Cerebellar cortex (tissue), 1 donor: ENCODE data around the gene IQUB.
A peak's percentile ranks its signal among the peaks of the same experiment; 100 is the strongest.
"Not testable (repeated sequence)": the region's sequence is repeated elsewhere in the genome, so short reads cannot be mapped to it uniquely, and the experiment has no call there.

Source experiments
- DNase-seq: peaks from one replicate; pipeline ENCODE4 v3.0.0-alpha.2; 2015; ENCODE audit warnings: low spot score

IQUB gene

DNA sequence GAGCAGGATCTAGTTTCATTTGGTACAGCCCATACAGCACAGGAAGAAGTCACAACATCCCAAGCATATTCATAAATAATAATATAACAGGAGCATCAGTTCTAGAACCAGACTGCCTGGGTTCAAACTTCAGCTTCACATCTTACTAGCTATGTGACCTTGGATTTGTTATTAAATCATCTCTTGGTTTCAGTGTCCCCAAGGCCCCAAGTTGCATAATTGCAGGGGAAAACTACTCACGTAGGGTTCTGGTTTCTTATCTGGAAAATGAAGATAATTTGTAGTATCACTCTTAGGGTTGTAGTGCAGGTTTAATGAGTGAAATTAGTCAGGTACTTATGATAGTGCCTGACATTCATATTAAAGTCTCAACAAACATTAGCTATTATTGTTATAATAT lies 5.5 kb upstream of the IQUB start:
- no peak for DNase-seq

- no peak for DNase-seq
These were observed 4.5 kb upstream of the IQUB start for GRCh38 chr7:123538897-123539296.

- DNase-seq: no peak
These were observed 3.9 kb upstream of the IQUB start for GRCh38 chr7:123538189-123538714.

DNA sequence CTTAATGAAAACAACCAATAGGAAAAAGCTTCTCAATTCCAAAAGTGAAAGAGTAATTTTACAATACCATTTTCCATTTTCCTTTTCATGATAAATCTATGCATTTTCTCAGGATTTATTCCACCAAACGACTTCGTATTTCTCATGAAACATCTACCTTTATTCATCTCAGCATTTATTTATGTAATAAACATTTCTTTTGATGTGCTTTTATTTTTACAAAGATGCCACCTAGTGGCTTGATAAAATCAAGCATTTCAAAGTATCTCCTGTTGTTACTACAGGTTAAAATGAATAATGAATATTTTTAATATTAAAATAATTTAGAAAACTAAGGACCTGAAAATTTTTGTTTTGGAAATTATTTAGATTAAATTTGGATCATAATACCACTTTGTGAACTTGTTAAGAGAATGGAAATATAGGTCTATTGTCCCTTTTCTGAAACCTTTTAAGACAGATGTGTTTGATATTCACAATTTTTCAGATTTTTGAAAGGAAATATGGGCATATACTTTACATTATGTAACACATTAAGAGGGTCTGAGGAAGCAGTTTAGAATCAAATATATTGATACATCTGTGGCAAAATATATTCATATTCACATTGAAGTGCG lies 2.7 kb upstream of the IQUB start:
- peak; percentile 74 for DNase-seq

DNA sequence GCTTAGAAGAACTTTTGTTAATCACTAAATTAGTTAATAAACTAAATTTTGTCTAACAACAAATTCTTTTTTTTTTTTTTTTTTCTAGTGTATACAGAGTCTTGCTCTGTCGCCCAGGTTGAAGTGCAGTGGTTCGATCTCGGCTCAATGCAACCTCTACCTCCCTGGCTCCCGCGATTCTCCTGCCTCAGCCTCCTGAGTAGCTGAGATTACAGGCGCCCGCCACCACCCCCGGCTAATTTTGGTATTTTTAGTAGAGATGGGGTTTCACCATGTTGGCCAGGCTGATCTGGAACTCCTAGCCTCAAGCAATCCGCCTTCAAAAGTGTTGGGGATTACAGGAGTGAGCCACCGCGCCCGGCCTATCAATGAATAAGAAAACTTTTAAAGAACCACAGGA lies 1.1 kb upstream of the IQUB start:
- DNase-seq: no peak

DNA sequence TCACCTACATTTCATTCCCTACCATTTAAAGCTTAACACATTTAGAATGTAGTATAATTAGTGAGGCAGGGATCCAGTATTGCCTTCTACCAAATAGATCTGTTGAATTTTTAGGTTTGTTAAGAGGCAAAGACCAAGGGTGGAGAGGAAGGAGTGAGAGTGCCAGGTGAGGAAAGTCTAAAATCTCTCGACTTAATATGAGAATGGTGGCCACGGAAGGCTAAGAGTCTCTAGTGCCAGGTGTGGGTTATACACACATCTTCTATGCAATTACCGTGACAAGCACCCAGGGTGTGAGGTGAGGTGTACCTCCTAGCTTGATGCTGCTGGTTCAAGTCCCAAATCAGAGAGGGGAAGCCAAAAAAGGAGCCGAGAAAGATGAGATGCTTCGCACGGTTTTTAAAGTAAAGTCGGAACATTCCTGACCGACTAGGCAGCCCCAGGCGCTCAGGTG lies 439 bp downstream of the IQUB start:
- no peak for DNase-seq

DNA sequence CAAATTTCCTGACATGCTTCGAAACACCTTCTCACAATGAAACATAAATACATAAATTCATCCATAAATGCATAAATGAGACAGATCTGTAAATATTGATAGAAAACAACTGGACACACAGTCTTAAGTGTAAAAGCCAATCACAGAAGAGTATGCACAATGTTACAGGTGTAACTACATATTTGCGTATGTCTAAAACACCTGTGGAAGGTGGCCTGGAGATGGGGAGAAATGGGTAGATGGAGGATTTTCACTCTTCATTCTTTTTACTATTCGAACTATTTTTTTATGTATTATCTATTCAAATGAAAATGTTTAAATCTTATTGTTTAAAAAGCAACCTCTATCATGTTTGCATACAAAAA lies 860 bp downstream of the IQUB start:
- DNase-seq: peak; percentile 37

- DNase-seq: peak; percentile 39
These were observed 1.4 kb downstream of the IQUB start for GRCh38 chr7:123532788-123533552.

DNA sequence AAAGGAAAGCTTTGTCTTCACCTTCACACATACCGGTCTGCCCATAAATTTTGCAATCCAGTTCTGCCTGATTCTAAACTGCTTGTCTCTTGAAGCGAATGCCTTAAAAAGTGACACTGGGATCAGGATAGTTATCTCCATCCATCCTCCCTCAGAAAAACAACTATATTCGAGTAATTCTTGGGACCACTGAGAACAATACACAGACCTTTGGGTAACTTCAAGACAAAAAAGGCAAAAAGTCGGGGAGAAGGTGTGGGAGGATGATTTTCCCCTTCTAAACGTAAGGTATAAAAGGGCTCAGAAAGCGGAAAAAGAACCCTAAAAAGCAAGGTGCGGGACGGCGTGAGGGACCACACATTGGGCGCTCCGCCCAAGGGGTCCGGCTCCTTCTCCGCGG lies 2.1 kb downstream of the IQUB start:
- not testable (repeated sequence) for DNase-seq

DNA sequence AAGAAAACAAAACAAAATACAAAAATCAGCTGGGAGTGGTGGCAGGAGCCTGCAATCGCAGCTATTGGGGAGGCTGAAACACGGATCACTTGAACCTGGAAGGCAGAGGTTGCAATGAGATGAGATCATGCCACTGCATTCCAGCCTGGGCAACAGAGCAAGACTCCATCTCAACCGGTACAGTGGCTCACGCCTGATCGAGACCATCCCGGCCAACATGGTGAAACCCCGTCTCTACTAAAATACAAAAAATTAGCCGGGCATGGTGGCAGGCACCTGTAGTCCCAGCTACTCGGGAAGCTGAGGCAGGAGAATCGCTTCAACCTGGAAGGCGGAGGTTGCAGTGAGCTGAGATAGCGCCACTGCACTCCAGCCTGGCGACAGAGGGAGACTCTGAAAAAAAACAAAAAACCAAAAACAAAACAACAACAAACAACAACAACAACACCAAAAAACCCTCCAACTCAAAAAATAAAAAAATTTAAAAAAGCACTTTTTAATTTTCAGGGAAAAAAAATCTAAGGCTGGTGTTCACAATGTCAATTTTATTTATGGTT lies 4.3 kb downstream of the IQUB start:
- DNase-seq: not testable (repeated sequence)

DNA sequence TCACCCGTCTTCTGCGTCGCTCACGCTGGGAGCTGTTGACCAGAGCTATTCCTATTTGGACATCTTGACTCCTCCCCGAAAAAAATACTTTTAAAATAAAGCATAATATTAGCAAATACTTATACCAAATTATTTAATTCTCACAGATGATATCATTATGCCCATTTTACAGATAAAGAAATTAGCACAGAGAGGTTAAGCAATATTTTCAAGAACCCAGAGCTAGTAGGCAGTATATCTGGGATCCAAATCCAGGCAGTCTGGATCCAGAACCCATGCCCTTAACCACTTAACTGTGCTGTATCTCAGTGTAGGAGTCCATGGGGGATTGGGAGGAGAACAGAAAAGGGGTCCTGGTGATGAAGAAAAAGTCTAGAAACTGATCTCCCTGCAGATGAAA lies 6.1 kb downstream of the IQUB start:
- no peak for DNase-seq

DNA sequence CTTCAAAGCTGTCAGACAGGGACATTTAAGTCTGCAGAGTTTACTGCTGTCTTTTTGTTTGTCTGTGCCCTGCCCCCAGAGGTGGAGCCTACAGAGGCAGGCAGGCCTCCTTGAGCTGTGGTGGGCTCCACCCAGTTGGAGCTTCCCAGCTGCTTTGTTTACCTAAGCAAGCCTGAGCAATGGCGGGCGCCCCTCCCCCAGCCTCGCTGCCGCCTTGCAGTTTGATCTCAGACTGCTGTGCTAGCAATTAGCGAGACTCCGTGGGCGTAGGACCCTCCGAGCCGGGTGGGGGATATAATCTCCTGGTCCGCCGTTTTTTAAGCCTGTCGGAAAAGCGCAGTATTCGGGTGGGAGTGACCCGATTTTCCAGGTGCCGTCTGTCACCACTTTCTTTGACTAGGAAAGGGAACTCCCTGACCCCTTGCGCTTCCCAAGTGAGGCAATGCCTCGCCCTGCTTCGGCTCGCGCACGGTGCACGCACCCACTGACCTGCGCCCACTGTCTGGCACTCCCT lies 6.6 kb downstream of the IQUB start:
- DNase-seq: not testable (repeated sequence)

DNA sequence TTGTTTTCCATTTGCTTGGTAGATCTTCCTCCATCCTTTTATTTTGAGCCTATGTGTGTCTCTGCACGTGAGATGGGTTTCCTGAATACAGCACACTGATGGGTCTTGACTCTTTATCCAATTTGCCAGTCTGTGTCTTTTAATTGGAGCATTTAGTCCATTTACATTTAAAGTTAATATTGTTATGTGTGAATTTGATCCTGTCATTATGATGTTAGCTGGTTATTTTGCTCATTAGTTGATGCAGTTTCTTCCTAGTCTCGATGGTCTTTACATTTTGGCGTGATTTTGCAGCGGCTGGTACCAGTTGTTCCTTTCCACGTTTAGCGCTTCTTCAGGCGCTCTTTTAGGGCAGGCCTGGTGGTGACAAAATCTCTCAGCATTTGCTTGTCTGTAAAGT lies 7.9 kb downstream of the IQUB start:
- not testable (repeated sequence) for DNase-seq

DNA sequence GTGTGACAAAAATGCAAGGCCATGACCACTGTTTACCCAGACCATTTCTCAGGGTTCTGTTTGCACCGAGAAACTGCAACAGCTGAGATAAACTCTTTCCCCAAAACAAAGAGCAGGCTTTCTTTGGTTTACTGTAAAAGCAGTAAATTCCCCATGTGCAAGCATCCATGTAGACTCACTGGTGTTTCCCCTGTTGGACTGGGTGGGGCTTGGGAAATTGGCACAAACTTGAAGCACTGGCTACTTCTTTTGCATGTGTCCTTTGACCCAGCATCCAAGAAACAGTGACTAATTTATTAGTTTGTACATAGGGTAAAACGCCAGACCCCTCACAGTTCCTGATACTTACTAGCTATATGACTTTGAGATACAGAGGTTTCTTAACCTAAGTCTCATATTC lies 12.3 kb downstream of the IQUB start:
- DNase-seq: no peak

- no peak for DNase-seq
These were observed 29.2 kb downstream of the IQUB start for GRCh38 chr7:123505221-123505620.

- no peak for DNase-seq
These were observed 32.2 kb downstream of the IQUB start for GRCh38 chr7:123502201-123502600.

DNA sequence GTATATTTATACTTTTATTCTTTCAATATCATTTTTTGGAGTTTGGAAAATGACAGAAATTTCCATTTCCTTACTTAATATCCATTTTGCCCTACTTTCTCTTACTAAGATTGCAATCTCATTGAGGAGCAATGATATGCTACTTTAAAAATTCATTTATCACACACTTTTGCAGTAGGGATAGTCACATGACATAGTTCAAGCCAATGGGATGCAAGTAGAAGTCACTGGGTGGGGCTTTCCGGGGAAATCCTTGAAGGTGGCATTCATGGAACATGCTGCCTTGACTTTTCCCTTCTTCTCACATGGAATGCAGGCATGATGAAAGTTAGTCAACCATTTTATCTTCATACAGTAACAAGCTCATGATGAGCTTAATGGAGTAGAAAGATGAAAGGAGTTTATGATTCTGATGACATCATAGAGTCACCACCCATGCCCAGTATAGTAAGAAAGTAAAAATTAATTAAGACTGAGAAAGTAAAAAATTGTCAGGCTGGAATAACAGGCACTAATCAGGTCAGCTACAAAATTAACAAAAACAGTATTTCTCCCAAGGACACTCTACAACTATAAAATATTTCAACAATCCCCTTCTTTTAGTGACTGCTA lies 33.4 kb downstream of the IQUB start:
- no peak for DNase-seq

GRCh38 chr7:123499211-123499970 lies 35.0 kb downstream of the IQUB start:
- DNase-seq: no peak

DNA sequence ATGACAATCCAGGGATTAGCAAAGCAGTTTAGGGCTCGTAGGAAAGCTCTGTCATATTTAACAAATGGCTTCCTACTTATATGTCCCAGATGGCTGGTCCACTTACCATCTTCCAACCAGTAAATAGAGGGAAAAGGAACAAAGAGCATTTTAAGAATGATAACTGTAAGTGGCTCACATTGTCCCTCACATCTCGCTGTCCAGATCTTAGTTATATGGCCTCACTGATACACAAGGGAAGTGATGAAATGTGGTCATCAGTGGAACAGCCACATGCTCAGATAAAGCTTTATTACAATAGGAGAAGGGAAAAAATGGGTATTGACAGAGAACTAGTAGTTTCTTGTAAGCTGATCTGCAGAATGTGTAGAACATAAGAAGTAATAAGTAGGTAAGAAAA lies 35.8 kb downstream of the IQUB start:
- DNase-seq: no peak

DNA sequence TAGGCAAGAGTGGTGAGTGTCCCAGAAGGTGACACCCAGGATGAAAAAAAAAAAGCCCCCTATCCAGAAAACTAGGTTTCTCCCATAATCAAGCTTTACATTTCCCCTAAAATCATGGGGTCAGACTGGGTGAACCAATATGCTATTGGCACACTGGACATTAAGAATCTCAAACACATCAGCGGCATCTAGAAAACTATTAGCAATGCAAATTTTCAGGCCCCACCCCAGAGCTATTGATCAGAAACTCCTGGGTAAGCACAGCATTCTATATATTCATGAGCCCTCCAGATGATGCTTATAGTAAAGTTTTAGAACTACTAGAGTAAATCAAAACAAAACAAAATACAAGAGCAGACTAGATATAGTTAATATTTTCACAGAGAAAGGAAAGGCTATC lies 36.4 kb downstream of the IQUB start:
- no peak for DNase-seq

- DNase-seq: peak; percentile 74
These were observed 40.1 kb downstream of the IQUB start for GRCh38 chr7:123494193-123494796.
